ENCODE measurements around the gene VPS52. TPM values are rescaled to one million over a fixed set of nuclear protein-coding genes. Genes with fewer than 3 reads are reported as not detected.

VPS52 gene
- total and polyA plus RNA-seq, 9 of the 15 experiments (the other 6 are each of a cell fraction or from before 2014, with no cell fraction given), result 24.4 to 103 (median 40.2) TPM

DNA sequence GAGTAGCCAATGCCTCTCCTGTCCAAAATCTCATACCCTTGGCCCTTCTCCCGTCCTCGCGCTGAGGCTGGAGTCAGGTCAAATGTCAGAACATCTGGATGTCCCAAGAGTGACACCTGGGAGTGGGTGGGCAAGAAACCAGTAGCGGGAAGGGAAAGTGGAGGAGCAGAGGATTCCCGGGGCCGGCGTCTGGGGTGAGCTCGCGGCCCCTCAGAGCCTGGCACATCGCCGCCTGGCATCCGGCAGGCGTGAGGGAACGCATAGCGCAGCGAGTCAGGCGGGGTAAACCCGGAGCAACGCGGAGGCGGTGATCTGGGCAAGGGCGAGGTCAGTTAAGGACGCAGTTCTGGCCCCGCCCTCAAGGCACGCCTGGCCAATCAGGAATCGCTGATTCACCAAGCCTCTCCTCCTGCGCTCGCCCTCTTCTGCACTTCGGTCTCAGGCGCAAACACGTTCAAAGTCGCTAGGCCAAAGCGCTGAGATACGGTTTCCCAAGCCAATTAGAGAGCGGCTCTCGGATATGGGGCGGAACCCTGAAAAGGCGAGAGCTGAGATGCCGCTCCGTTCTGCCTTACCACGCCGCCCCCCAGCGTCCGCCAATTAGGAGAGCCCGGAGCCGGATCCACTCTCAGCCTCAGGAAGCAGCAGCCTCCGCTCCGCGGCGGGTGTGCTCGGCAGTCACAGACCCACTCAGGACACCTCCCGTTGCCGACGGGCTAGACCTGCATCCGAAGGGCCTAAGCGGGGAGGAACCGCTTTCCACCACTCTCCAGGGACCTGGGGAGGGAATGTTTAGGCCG lies 22.5 kb downstream of the VPS52 start (continued):
- no peak for TF ChIP-seq ZNF436 (CRISPR knock-in tag; IDR thresholded peaks at IDR 0.05)
- TF ChIP-seq, protein P1, sequence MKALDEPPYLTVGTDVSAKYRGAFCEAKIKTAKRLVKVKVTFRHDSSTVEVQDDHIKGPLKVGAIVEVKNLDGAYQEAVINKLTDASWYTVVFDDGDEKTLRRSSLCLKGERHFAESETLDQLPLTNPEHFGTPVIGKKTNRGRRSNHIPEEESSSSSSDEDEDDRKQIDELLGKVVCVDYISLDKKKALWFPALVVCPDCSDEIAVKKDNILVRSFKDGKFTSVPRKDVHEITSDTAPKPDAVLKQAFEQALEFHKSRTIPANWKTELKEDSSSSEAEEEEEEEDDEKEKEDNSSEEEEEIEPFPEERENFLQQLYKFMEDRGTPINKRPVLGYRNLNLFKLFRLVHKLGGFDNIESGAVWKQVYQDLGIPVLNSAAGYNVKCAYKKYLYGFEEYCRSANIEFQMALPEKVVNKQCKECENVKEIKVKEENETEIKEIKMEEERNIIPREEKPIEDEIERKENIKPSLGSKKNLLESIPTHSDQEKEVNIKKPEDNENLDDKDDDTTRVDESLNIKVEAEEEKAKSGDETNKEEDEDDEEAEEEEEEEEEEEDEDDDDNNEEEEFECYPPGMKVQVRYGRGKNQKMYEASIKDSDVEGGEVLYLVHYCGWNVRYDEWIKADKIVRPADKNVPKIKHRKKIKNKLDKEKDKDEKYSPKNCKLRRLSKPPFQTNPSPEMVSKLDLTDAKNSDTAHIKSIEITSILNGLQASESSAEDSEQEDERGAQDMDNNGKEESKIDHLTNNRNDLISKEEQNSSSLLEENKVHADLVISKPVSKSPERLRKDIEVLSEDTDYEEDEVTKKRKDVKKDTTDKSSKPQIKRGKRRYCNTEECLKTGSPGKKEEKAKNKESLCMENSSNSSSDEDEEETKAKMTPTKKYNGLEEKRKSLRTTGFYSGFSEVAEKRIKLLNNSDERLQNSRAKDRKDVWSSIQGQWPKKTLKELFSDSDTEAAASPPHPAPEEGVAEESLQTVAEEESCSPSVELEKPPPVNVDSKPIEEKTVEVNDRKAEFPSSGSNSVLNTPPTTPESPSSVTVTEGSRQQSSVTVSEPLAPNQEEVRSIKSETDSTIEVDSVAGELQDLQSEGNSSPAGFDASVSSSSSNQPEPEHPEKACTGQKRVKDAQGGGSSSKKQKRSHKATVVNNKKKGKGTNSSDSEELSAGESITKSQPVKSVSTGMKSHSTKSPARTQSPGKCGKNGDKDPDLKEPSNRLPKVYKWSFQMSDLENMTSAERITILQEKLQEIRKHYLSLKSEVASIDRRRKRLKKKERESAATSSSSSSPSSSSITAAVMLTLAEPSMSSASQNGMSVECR (CRISPR knock-in tag; IDR thresholded peaks at IDR 0.05), result peak; percentile 56
- TF ChIP-seq BCL6 (CRISPR knock-in tag; IDR thresholded peaks at IDR 0.05), result no peak
- TF ChIP-seq ETV1 (tag; conservative IDR thresholded peaks at IDR 0.05; ENCODE audit: low read depth), result peak; percentile 82
- TF ChIP-seq NELFE (IDR thresholded peaks at IDR 0.05; ENCODE audit: insufficient read depth, insufficient read length), result no peak
- TF ChIP-seq PURB (CRISPR knock-in tag; IDR thresholded peaks at IDR 0.05; ENCODE audit: low read depth), result no peak
- 0 out of 2 replicates have a peak, but pooled peaks have one; percentile 16 for TF ChIP-seq MTA1 (IDR thresholded peaks at IDR 0.05; ENCODE audit: borderline replicate concordance)
- no peak; the same call in 1 of the 2 replicates for TF ChIP-seq RFX1 (IDR thresholded peaks at IDR 0.05)
- peak; percentile 87 for TF ChIP-seq ZFX (CRISPR knock-in tag; IDR thresholded peaks at IDR 0.05)
- TF ChIP-seq KDM2B (CRISPR knock-in tag; IDR thresholded peaks at IDR 0.05), result peak; percentile 92
- TF ChIP-seq RFX7 (CRISPR knock-in tag; IDR thresholded peaks at IDR 0.05), result no peak
- TF ChIP-seq CREB1 (IDR thresholded peaks at IDR 0.05), result peak; percentile 70
- TF ChIP-seq CREB1 (CRISPR knock-in tag; IDR thresholded peaks at IDR 0.05), result 0 out of 2 replicates have a peak, but pooled peaks have one; percentile 58
- no peak for TF ChIP-seq ZBTB1 (CRISPR knock-in tag; IDR thresholded peaks at IDR 0.05; ENCODE audit: borderline replicate concordance, low read depth)
- no peak for TF ChIP-seq BRF1 (IDR thresholded peaks at IDR 0.05; ENCODE audit: borderline replicate concordance, extremely low read depth, insufficient read length)
- TF ChIP-seq ZFPM2 (CRISPR knock-in tag; IDR thresholded peaks at IDR 0.05), result no peak
- TF ChIP-seq CXXC5 (CRISPR knock-in tag; IDR thresholded peaks at IDR 0.05), result peak; percentile 90
- TF ChIP-seq ZNF212 (CRISPR knock-in tag; IDR thresholded peaks at IDR 0.05), result no peak
- TF ChIP-seq GATAD2B (IDR thresholded peaks at IDR 0.05; ENCODE audit: borderline replicate concordance), result no peak
- peak; percentile 48 for TF ChIP-seq NFRKB (IDR thresholded peaks at IDR 0.05; ENCODE audit: low read depth)
- TF ChIP-seq NFYB (IDR thresholded peaks at IDR 0.05; ENCODE audit: extremely low read depth, insufficient read length), result peak; percentile 85
- peak; percentile 80 for TF ChIP-seq TBP (optimal IDR thresholded peaks at IDR 0.05; ENCODE audit: low read depth, low read length)
